Measurements from ENCODE around the gene MYO7B. TPM values are rescaled to one million over a fixed set of nuclear protein-coding genes. Genes with fewer than 3 reads are reported as not detected.
A peak's percentile ranks its signal among the peaks of the same experiment; 100 is the strongest.

MYO7B gene
- 1 to 10 TPM in 1 of 2 donors, under 1 TPM in 1; 0.61 to 2.4 TPM for total RNA-seq
- polyA plus RNA-seq (ENCODE audit: insufficient read length in 6 of 6): 1 to 10 TPM in 3 of 6 donors, under 1 TPM in 3; 0.77 to 2.0 (median 1.00) TPM
- long read RNA-seq, donor 1: 0 reads
- long read RNA-seq, donor 2: 0 reads
- long read RNA-seq, donor 3: 0 reads
- long read RNA-seq, donor 4, partial matches to known transcripts: 1 of 2 reads
- long read RNA-seq, donor 4, other reads (novel, unspliced or antisense): 1 of 2 reads
- long read RNA-seq, donor 5: 0 reads
- long read RNA-seq, donor 6: 0 reads
- long read RNA-seq, donor 7: 0 reads
- long read RNA-seq, donor 8: 0 reads
- long read RNA-seq, donor 9: 0 reads
- long read RNA-seq, donor 10, partial matches to known transcripts: 2 of 5 reads
- long read RNA-seq, donor 10, other reads (novel, unspliced or antisense): 2 of 5 reads
- long read RNA-seq, donor 11: 0 reads
- long read RNA-seq, donor 12: 0 reads

DNA sequence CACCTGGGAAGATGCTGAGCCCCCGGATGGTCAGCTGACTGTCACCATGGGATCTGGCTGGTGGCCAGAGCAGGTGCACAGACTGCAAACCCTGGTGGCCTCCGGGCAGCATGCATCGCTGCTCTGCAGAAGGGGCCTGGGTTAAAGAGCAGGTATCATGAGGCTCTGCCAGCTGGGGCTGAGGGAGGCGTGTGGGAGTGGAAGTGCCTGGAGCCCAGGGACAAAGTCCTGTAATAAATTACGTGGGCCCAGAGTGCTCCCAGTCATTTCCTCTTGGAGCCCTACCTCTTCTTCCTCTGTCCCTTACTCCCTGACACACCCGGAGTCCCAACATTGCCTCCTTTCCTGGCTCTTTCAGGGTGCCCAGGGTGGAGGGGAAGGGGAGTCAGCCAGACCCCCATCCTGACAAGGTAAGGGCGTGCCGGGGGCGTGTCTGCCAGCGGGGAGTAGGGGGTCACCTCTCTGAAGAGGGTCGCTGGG is at the start of gene MYO7B:
TSS of gene MYO7B (plus strand) at position 262 of the 480 bp plus-strand sequence. CDS start 24,040 bp downstream, outside the sequence.
- TF ChIP-seq, protein P1, sequence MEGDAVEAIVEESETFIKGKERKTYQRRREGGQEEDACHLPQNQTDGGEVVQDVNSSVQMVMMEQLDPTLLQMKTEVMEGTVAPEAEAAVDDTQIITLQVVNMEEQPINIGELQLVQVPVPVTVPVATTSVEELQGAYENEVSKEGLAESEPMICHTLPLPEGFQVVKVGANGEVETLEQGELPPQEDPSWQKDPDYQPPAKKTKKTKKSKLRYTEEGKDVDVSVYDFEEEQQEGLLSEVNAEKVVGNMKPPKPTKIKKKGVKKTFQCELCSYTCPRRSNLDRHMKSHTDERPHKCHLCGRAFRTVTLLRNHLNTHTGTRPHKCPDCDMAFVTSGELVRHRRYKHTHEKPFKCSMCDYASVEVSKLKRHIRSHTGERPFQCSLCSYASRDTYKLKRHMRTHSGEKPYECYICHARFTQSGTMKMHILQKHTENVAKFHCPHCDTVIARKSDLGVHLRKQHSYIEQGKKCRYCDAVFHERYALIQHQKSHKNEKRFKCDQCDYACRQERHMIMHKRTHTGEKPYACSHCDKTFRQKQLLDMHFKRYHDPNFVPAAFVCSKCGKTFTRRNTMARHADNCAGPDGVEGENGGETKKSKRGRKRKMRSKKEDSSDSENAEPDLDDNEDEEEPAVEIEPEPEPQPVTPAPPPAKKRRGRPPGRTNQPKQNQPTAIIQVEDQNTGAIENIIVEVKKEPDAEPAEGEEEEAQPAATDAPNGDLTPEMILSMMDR (IDR thresholded peaks at IDR 0.05): no peak
- no peaks in the 10 kb centered on the region for H3K36me3 ChIP-seq
- H3K27me3 ChIP-seq: peaks cover 0 to 10% of the 10 kb centered on the region in 2 donors
- no peaks in the 10 kb centered on the region for H3K4me1 ChIP-seq
- no peaks in the 10 kb centered on the region for H3K9me3 ChIP-seq
- intact Hi-C loops (cut with DNase I): no loop called here
- no peak within 1 kb of the TSS for H3K4me3 ChIP-seq
- no peak within 1 kb of the TSS for H3K27ac ChIP-seq
- no peak for DNase-seq
- no peak for ATAC-seq

DNA sequence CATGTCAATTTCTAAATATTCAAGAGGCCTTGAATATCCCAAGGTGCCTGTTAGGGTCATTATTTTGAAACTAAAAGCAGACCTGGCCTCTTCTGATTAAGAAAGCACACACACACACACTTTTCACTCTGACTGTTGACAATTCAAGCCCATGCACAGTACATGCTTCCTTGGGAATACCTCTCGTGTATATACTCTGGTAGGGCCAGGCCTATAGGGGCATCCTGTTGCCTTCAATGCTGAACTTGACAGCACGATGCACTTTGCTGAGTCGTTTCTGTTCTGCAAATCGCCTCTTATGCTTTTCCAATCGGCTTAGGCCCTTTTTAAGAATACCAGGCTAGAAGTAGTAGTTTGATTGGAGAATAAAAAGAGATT is 49.8 kb upstream of the MYO7B start:
- no peaks in the 10 kb centered on the region for H3K27me3 ChIP-seq
- peaks cover 0 to 12% of the 10 kb centered on the region in 2 donors for H3K4me1 ChIP-seq
- intact Hi-C loops (cut with DNase I): no loop called here
- ATAC-seq: peak; percentile 39
- peak overlapping the region in 1 of 2 donors; percentile 38 for H3K27ac ChIP-seq
- no peak for DNase-seq
- H3K4me3 ChIP-seq: no peak overlapping the region
- H3K36me3 ChIP-seq: peaks cover 0 to 97% of the 10 kb centered on the region in 2 donors
- TF ChIP-seq, protein P1 (IDR thresholded peaks at IDR 0.05): no peak
- H3K9me3 ChIP-seq: no peaks in the 10 kb centered on the region

DNA sequence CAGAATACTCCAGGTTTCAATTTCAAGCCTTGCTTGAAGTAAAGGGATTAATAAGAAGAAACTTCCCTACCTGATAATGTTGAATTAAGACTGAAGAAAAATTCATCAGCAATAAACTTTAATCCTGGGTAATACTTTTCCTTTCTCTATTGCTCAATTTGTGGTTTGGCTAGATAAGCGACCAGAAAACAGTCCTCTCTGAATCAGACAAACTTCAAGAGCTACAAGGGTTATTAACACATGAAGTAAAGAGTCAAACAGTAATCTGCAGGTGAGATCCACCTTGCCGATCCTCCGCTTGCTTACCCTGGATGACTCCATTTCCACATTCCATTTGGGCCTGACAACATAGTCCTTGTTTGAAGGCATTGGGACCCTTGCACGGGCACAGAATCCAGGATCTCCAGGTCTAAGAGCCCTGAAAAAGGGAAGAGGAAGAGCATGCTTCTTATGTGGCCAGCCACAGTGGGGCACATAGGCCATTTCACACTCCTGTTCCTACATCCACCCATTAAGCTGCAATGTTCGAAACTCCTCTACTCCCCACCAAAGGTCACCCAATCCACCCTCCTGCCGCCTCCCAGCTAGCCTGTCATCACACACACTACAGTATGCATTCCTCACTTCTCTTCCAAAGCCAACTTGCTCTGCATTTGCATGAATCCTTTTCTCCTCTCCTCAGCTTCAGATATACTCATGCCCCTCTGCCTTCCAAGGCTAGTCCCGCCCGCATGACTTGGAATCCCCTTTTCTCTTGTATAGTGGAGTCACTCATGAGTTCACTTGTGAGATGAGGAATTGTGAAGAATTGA is 49.0 kb upstream of the MYO7B start:
- TF ChIP-seq, protein P1 (IDR thresholded peaks at IDR 0.05): no peak
- H3K36me3 ChIP-seq: peaks cover 0 to 97% of the 10 kb centered on the region in 2 donors
- peaks cover 0 to 12% of the 10 kb centered on the region in 2 donors for H3K4me1 ChIP-seq
- intact Hi-C loops (cut with DNase I): no loop called here
- DNase-seq (no peak), ATAC-seq (peak; percentile 82)
- peak overlapping the region in 1 of 2 donors; percentile 38 for H3K27ac ChIP-seq
- no peaks in the 10 kb centered on the region for H3K27me3 ChIP-seq
- H3K4me3 ChIP-seq: no peak overlapping the region
- H3K9me3 ChIP-seq: no peaks in the 10 kb centered on the region

- Histone ChIP-seq H3K4me3 (no peak overlapping the region), H3K27ac (no peak overlapping the region), H3K27me3 (no peaks in the 10 kb centered on the region), H3K4me1 (peaks cover 0 to 12% of the 10 kb centered on the region in 2 donors), H3K36me3 (peaks cover 0 to 100% of the 10 kb centered on the region in 2 donors), H3K9me3 (no peaks in the 10 kb centered on the region)
- intact Hi-C loops (cut with DNase I): no loop called here
- DNase-seq (no peak), ATAC-seq (no peak)
- TF ChIP-seq, protein P1 (IDR thresholded peaks at IDR 0.05): no peak
These were observed 45.2 kb upstream of the MYO7B start for GRCh38 chr2:127490283-127490682.

DNA sequence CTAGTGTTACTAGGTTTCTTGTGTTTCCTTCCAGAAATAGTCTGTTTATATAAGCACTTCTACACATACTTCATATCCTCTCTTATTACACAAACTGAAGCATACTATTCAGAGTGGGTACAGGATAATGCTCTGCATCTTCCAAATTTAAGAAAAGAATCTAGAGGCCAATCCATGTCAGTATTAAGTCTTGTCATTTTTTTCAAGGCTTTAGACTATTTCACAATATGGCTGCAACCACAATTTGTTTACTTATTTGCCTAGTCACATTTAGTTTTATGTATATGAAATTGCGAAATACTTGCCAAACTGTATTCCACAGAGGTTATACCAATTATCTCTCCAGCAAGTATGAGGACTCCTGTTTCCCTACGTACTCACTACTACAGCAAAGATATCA is 37.1 kb upstream of the MYO7B start:
- Histone ChIP-seq H3K27me3 (no peaks in the 10 kb centered on the region), H3K4me1 (peaks cover 0 to 8% of the 10 kb centered on the region in 2 donors), H3K4me3 (no peak overlapping the region), H3K9me3 (no peaks in the 10 kb centered on the region), H3K27ac (no peak overlapping the region), H3K36me3 (peaks cover 0 to 97% of the 10 kb centered on the region in 2 donors)
- ATAC-seq (peak; percentile 73), DNase-seq (no peak)
- TF ChIP-seq, protein P1 (IDR thresholded peaks at IDR 0.05): no peak
- intact Hi-C loops (cut with DNase I): no loop called here
